Adrenal gland (tissue), 5 donors: ENCODE measurements around the gene MPIG6B.

Experiments used
- POLR2A ChIP-seq, 2 donors: fragments of 450-650 bp; IDR thresholded peaks; one replicate each; pipeline ENCODE4 v1.6.1; 2017; ENCODE audit warnings: antibody characterized with exemption in 2 of 2, mild to moderate bottlenecking in 2 of 2, moderate library complexity in 1 of 2
- TF ChIP-seq, protein P1 (sequence below), 6 experiments: fragments of 450-650 bp in 4 of 6; fragments of 200-600 bp in 2 of 6; sonication (generic) in 1 of 6; IDR thresholded peaks; 1 replicate in 5 of 6; 2 replicates in 1 of 6; pipeline versions ENCODE4 v1.5.1 to v1.8.0; 2016 to 2021; ENCODE audit warnings: antibody characterized with exemption in 6 of 6, mild to moderate bottlenecking in 2 of 6, moderate library complexity in 1 of 6
- donor health status: DM: no; HTN: no; CAD: no.

DNA sequence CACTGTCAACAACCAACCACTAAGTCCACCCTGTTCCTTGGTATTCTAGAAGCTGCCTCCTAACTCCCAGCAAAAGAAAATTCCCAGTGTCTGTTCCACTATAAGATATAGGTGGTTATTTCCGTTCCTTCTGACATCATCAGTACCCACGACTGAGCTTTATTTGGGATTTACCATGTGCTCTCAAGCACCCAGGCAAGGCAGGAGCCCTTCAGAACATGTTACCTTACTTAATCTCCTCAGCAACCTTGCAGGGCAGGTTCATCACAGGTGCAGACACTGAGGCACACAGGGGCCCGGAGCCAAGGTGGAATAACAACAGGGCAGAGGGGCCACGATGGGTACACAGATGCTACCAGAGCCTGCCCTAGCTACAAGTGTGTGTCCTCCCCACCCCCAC, 30.8 kb upstream of the MPIG6B start:
- TF ChIP-seq, protein P1, sequence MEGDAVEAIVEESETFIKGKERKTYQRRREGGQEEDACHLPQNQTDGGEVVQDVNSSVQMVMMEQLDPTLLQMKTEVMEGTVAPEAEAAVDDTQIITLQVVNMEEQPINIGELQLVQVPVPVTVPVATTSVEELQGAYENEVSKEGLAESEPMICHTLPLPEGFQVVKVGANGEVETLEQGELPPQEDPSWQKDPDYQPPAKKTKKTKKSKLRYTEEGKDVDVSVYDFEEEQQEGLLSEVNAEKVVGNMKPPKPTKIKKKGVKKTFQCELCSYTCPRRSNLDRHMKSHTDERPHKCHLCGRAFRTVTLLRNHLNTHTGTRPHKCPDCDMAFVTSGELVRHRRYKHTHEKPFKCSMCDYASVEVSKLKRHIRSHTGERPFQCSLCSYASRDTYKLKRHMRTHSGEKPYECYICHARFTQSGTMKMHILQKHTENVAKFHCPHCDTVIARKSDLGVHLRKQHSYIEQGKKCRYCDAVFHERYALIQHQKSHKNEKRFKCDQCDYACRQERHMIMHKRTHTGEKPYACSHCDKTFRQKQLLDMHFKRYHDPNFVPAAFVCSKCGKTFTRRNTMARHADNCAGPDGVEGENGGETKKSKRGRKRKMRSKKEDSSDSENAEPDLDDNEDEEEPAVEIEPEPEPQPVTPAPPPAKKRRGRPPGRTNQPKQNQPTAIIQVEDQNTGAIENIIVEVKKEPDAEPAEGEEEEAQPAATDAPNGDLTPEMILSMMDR (IDR thresholded peaks at IDR 0.05), result no peak
- TF ChIP-seq POLR2A (IDR thresholded peaks at IDR 0.05), result no peak
